ENCODE results near the gene GPR137.

GPR137 gene

GRCh38 chr11:64275841-64276240 is 9.8 kb upstream of the GPR137 start:
- Histone ChIP-seq H3K4me1 (no peaks in the 10 kb centered on the region), H3K36me3 (replicated peaks) (peaks cover 28% of the 10 kb centered on the region), H3K4me3 (no peak overlapping the region), H3K27me3 (ENCODE audit: low read depth) (no peaks in the 10 kb centered on the region), H3K9me3 (no peaks in the 10 kb centered on the region)
- in situ Hi-C loops (cut with MboI; ENCODE audit: low sequenced_read_pairs): no loop called here
- no peak for DNase-seq (ENCODE audit: low spot score in 2 of 2)

GRCh38 chr11:64276653-64277431 is 8.8 kb upstream of the GPR137 start:
- no peaks in the 10 kb centered on the region for H3K27me3 ChIP-seq (ENCODE audit: low read depth)
- no peak for DNase-seq (ENCODE audit: low spot score in 2 of 2)
- no peak overlapping the region for H3K4me3 ChIP-seq
- H3K36me3 ChIP-seq (replicated peaks): peaks cover 28% of the 10 kb centered on the region
- in situ Hi-C loops (cut with MboI; ENCODE audit: low sequenced_read_pairs): no loop called here
- no peaks in the 10 kb centered on the region for H3K4me1 ChIP-seq
- no peaks in the 10 kb centered on the region for H3K9me3 ChIP-seq

- Histone ChIP-seq H3K36me3 (replicated peaks) (peaks cover 27% of the 10 kb centered on the region), H3K27me3 (ENCODE audit: low read depth) (no peaks in the 10 kb centered on the region), H3K4me3 (no peak overlapping the region), H3K4me1 (peaks cover 3% of the 10 kb centered on the region; the same call in 1 of the 2 replicates), H3K9me3 (no peaks in the 10 kb centered on the region)
- in situ Hi-C loops (cut with MboI; ENCODE audit: low sequenced_read_pairs): no loop called here
- no peak for DNase-seq (ENCODE audit: low spot score in 2 of 2)
These were observed 7.0 kb upstream of the GPR137 start for GRCh38 chr11:64278576-64279190.

- peaks cover 17% of the 10 kb centered on the region; the same call in 1 of the 2 replicates for H3K36me3 ChIP-seq (replicated peaks)
- no peak overlapping the region for H3K4me3 ChIP-seq
- H3K4me1 ChIP-seq: peaks cover 14% of the 10 kb centered on the region
- no peaks in the 10 kb centered on the region for H3K27me3 ChIP-seq (ENCODE audit: low read depth)
- in situ Hi-C loops (cut with MboI; ENCODE audit: low sequenced_read_pairs): no loop called here
- peaks cover 2% of the 10 kb centered on the region; the same call in 1 of the 2 replicates for H3K9me3 ChIP-seq
- no peak for DNase-seq (ENCODE audit: low spot score in 2 of 2)
These were observed 3.5 kb upstream of the GPR137 start for GRCh38 chr11:64281957-64282770.

GRCh38 chr11:64283092-64283491 is 2.6 kb upstream of the GPR137 start:
- Histone ChIP-seq H3K36me3 (replicated peaks) (peaks cover 9% of the 10 kb centered on the region; the same call in 1 of the 2 replicates), H3K27me3 (ENCODE audit: low read depth) (no peaks in the 10 kb centered on the region), H3K4me3 (no peak overlapping the region), H3K9me3 (peaks cover 2% of the 10 kb centered on the region; the same call in 1 of the 2 replicates), H3K4me1 (peaks cover 14% of the 10 kb centered on the region)
- DNase-seq (ENCODE audit: low spot score in 2 of 2): no peak
- in situ Hi-C loops (cut with MboI; ENCODE audit: low sequenced_read_pairs): no loop called here

- peak; percentile 86 to 96 for DNase-seq (ENCODE audit: low spot score in 2 of 2)
- H3K4me1 ChIP-seq: peaks cover 14% of the 10 kb centered on the region
These were observed 1.3 kb upstream of the GPR137 start, which contains the start of gene BAD for GRCh38 chr11:64284048-64284961. Gene BAD, minus strand, starts transcription at chr11:64284665. Its CDS starts 297 bp downstream, at chr11:64284368.

GRCh38 chr11:64285885-64286800 is 495 bp downstream of the GPR137 start:
- peaks cover 6% of the 10 kb centered on the region; the same call in 1 of the 2 replicates for H3K36me3 ChIP-seq (replicated peaks)
- peaks cover 14% of the 10 kb centered on the region for H3K4me1 ChIP-seq
- H3K4me3 ChIP-seq: peak overlapping the region; percentile 77
- H3K9me3 ChIP-seq: peaks cover 2% of the 10 kb centered on the region; the same call in 1 of the 2 replicates
- no peak for DNase-seq (ENCODE audit: low spot score in 2 of 2)
- peaks cover 11% of the 10 kb centered on the region for H3K27me3 ChIP-seq (ENCODE audit: low read depth)
- in situ Hi-C loops (cut with MboI; ENCODE audit: low sequenced_read_pairs): no loop called here

More at GRCh38 chr11:64284048-64284961, 1.3 kb upstream of the GPR137 start, which contains the start of gene BAD:
- peaks cover 2% of the 10 kb centered on the region; the same call in 1 of the 2 replicates for H3K9me3 ChIP-seq
- no peaks in the 10 kb centered on the region for H3K27me3 ChIP-seq (ENCODE audit: low read depth)
- peaks cover 6% of the 10 kb centered on the region; the same call in 1 of the 2 replicates for H3K36me3 ChIP-seq (replicated peaks)
- H3K4me3 ChIP-seq: peak within 1 kb of the TSS; percentile 77
- in situ Hi-C loops (cut with MboI; ENCODE audit: low sequenced_read_pairs): no loop called here

GRCh38 chr11:64286801-64287159 is 1.1 kb downstream of the GPR137 start:
- DNase-seq (ENCODE audit: low spot score in 2 of 2): no peak
- peaks cover 16% of the 10 kb centered on the region for H3K27me3 ChIP-seq (ENCODE audit: low read depth)
- peaks cover 14% of the 10 kb centered on the region for H3K4me1 ChIP-seq
- H3K9me3 ChIP-seq: peaks cover 2% of the 10 kb centered on the region; the same call in 1 of the 2 replicates
- peaks cover 6% of the 10 kb centered on the region; the same call in 1 of the 2 replicates for H3K36me3 ChIP-seq (replicated peaks)
- H3K4me3 ChIP-seq: no peak overlapping the region
- in situ Hi-C loops (cut with MboI; ENCODE audit: low sequenced_read_pairs): no loop called here

- Histone ChIP-seq H3K4me3 (no peak overlapping the region), H3K27me3 (ENCODE audit: low read depth) (peaks cover 26% of the 10 kb centered on the region), H3K9me3 (peaks cover 2% of the 10 kb centered on the region; the same call in 1 of the 2 replicates), H3K36me3 (replicated peaks) (no peaks in the 10 kb centered on the region; the same call in 1 of the 2 replicates), H3K4me1 (peaks cover 14% of the 10 kb centered on the region)
- DNase-seq (ENCODE audit: low spot score in 2 of 2): no peak
- in situ Hi-C loops (cut with MboI; ENCODE audit: low sequenced_read_pairs): no loop called here
These were observed 2.2 kb downstream of the GPR137 start for GRCh38 chr11:64287676-64288352.

- in situ Hi-C loops (cut with MboI; ENCODE audit: low sequenced_read_pairs): no loop called here
- Histone ChIP-seq H3K9me3 (peaks cover 2% of the 10 kb centered on the region; the same call in 1 of the 2 replicates), H3K36me3 (replicated peaks) (no peaks in the 10 kb centered on the region; the same call in 1 of the 2 replicates), H3K4me1 (peaks cover 14% of the 10 kb centered on the region), H3K4me3 (no peak overlapping the region), H3K27me3 (ENCODE audit: low read depth) (peaks cover 31% of the 10 kb centered on the region)
- DNase-seq (ENCODE audit: low spot score in 2 of 2): no peak
These were observed 2.7 kb downstream of the GPR137 start for GRCh38 chr11:64288353-64288750.

- Histone ChIP-seq H3K36me3 (replicated peaks) (no peaks in the 10 kb centered on the region), H3K27me3 (ENCODE audit: low read depth) (peaks cover 39% of the 10 kb centered on the region), H3K9me3 (peaks cover 2% of the 10 kb centered on the region; the same call in 1 of the 2 replicates), H3K4me3 (no peak overlapping the region), H3K4me1 (peaks cover 7% of the 10 kb centered on the region)
- no peak for DNase-seq (ENCODE audit: low spot score in 2 of 2)
- in situ Hi-C loops (cut with MboI; ENCODE audit: low sequenced_read_pairs): no loop called here
These were observed 3.4 kb downstream of the GPR137 start for GRCh38 chr11:64289002-64289564.
